Measurements from ENCODE around the gene RAB6A. TPM values are rescaled to one million over a fixed set of nuclear protein-coding genes. Genes with fewer than 3 reads are reported as not detected.

Gene RAB6A
- total and polyA plus RNA-seq, 10 of the 15 experiments (the other 5 are each of a cell fraction or from before 2014, with no cell fraction given), result 9.8 to 107 (median 34.1) TPM

DNA sequence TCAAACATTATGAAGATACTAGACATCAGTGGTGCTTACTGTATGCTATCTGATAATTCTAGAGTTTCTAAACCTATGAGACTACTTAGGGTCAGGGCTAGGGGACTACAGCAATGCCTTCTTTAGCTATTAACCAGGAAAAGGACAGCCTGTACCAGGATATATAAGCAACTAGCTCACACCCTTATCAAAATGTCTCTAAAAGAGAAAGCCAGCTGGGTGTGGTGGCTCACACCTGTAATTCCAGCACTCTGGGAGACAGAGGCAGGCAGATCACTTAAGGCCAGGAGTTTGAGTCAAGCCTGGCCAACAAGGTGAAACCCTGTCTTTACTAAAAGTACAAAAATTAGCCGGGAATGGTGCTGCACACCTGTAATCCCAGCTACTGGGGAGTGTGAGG is 55.8 kb downstream of the RAB6A start:
- Histone ChIP-seq H3K4me1 (ENCODE audit: control insufficient read depth, insufficient read depth, low read length) (no peaks in the 10 kb centered on the region), H3K36me3 (ENCODE audit: control insufficient read depth in 2 of 2, insufficient read depth in 2 of 2, low read length in 1 of 2) (peaks cover 0 to 11% of the 10 kb centered on the region in 2 experiments; a peak in 2 of 4 replicates), H2AFZ (ENCODE audit: control insufficient read depth, low read depth, low read length) (no peak overlapping the region), H3K27me3 (replicated peaks in 1 of 2; ENCODE audit: control insufficient read depth in 2 of 2, insufficient read depth in 2 of 2, low read length in 1 of 2) (no peaks in the 10 kb centered on the region), H3K9me3 (replicated peaks; ENCODE audit: control insufficient read depth, insufficient read depth, low read length) (no peaks in the 10 kb centered on the region), H3K27ac (ENCODE audit: control insufficient read depth, insufficient read depth) (no peak overlapping the region), H3K4me2 (ENCODE audit: control insufficient read depth, insufficient read depth) (no peak overlapping the region), H3K79me2 (ENCODE audit: control insufficient read depth, insufficient read depth, low read length) (no peaks in the 10 kb centered on the region), H3K9ac (ENCODE audit: control insufficient read depth, insufficient read depth, low read length) (no peak overlapping the region), H3K4me3 (no peak overlapping the region), H4K20me1 (ENCODE audit: control insufficient read depth, insufficient read depth) (no peaks in the 10 kb centered on the region)
- ChIA-PET CTCF (interaction anchor here (1.4 kb wide), 1 partner anchor 79 kb away, joined by 4 read pairs; no protein-coding TSS in a partner anchor), SMC1A (ENCODE audit: uncharacterized antibody, unreplicated experiment) (no interaction called here), POLR2A (no interaction called here), RAD21 (ENCODE audit: unreplicated experiment) (no interaction called here)
- no peak for DNase-seq (ENCODE audit: low read depth, low spot score)
- FAIRE-seq, result no peak
- WGBS (ENCODE audit: insufficient coverage, insufficient replicate concordance, low lambda C conversion rate, missing lambda C conversion rate), result 94% methylated on average over 1 of the region's 1 CpG
- BruUV-seq (replicated peaks), result no TSS peak
- intact Hi-C loops (cut with micrococcal nuclease; ENCODE audit: unreplicated experiment) (no loop called here), in situ Hi-C loops (cut with MboI) (no loop called here)
- no peak for ATAC-seq
- TF ChIP-seq NRF1 (conservative IDR thresholded peaks at IDR 0.05; ENCODE audit: low read depth, low read length), result no peak
- no peak for TF ChIP-seq KLF5 (IDR thresholded peaks at IDR 0.05; ENCODE audit: partially characterized antibody)
- no peak for TF ChIP-seq ZNF622 (IDR thresholded peaks at IDR 0.05)
- TF ChIP-seq, protein P1, sequence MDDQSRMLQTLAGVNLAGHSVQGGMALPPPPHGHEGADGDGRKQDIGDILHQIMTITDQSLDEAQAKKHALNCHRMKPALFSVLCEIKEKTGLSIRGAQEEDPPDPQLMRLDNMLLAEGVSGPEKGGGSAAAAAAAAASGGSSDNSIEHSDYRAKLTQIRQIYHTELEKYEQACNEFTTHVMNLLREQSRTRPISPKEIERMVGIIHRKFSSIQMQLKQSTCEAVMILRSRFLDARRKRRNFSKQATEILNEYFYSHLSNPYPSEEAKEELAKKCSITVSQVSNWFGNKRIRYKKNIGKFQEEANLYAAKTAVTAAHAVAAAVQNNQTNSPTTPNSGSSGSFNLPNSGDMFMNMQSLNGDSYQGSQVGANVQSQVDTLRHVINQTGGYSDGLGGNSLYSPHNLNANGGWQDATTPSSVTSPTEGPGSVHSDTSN (IDR thresholded peaks at IDR 0.05; ENCODE audit: insufficient replicate concordance, low read depth, low read length), result no peak
- TF ChIP-seq CREB1 (IDR thresholded peaks at IDR 0.05; ENCODE audit: low read depth), result no peak
- no peak for TF ChIP-seq CHD4 (IDR thresholded peaks at IDR 0.05)
- TF ChIP-seq, protein P2, sequence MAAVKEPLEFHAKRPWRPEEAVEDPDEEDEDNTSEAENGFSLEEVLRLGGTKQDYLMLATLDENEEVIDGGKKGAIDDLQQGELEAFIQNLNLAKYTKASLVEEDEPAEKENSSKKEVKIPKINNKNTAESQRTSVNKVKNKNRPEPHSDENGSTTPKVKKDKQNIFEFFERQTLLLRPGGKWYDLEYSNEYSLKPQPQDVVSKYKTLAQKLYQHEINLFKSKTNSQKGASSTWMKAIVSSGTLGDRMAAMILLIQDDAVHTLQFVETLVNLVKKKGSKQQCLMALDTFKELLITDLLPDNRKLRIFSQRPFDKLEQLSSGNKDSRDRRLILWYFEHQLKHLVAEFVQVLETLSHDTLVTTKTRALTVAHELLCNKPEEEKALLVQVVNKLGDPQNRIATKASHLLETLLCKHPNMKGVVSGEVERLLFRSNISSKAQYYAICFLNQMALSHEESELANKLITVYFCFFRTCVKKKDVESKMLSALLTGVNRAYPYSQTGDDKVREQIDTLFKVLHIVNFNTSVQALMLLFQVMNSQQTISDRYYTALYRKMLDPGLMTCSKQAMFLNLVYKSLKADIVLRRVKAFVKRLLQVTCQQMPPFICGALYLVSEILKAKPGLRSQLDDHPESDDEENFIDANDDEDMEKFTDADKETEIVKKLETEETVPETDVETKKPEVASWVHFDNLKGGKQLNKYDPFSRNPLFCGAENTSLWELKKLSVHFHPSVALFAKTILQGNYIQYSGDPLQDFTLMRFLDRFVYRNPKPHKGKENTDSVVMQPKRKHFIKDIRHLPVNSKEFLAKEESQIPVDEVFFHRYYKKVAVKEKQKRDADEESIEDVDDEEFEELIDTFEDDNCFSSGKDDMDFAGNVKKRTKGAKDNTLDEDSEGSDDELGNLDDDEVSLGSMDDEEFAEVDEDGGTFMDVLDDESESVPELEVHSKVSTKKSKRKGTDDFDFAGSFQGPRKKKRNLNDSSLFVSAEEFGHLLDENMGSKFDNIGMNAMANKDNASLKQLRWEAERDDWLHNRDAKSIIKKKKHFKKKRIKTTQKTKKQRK (IDR thresholded peaks at IDR 0.05; ENCODE audit: low read depth, low read length), result no peak
- no peak for TF ChIP-seq NR2F1 (conservative IDR thresholded peaks at IDR 0.05)
- TF ChIP-seq SMAD5 (IDR thresholded peaks at IDR 0.05; ENCODE audit: low read depth), result no peak
- no peak for TF ChIP-seq NFXL1 (IDR thresholded peaks at IDR 0.05; ENCODE audit: borderline replicate concordance)
- TF ChIP-seq, protein P3, sequence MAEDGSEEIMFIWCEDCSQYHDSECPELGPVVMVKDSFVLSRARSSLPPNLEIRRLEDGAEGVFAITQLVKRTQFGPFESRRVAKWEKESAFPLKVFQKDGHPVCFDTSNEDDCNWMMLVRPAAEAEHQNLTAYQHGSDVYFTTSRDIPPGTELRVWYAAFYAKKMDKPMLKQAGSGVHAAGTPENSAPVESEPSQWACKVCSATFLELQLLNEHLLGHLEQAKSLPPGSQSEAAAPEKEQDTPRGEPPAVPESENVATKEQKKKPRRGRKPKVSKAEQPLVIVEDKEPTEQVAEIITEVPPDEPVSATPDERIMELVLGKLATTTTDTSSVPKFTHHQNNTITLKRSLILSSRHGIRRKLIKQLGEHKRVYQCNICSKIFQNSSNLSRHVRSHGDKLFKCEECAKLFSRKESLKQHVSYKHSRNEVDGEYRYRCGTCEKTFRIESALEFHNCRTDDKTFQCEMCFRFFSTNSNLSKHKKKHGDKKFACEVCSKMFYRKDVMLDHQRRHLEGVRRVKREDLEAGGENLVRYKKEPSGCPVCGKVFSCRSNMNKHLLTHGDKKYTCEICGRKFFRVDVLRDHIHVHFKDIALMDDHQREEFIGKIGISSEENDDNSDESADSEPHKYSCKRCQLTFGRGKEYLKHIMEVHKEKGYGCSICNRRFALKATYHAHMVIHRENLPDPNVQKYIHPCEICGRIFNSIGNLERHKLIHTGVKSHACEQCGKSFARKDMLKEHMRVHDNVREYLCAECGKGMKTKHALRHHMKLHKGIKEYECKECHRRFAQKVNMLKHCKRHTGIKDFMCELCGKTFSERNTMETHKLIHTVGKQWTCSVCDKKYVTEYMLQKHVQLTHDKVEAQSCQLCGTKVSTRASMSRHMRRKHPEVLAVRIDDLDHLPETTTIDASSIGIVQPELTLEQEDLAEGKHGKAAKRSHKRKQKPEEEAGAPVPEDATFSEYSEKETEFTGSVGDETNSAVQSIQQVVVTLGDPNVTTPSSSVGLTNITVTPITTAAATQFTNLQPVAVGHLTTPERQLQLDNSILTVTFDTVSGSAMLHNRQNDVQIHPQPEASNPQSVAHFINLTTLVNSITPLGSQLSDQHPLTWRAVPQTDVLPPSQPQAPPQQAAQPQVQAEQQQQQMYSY (CRISPR knock-in tag; IDR thresholded peaks at IDR 0.05), result no peak
- TF ChIP-seq LARP7 (IDR thresholded peaks at IDR 0.05), result no peak
- no peak for TF ChIP-seq ZNF274 (IDR thresholded peaks at IDR 0.05; ENCODE audit: insufficient read depth, insufficient read length)
- no peak for TF ChIP-seq PAX8 (IDR thresholded peaks at IDR 0.05)

Data from GM12878 (cell line).